Left ventricle myocardium inferior (tissue), 1 donor: ENCODE results near the gene WNT3. TPM values are rescaled to one million over a fixed set of nuclear protein-coding genes. Genes with fewer than 3 reads are reported as not detected.

ENCODE experiments used
- DNase-seq: peaks from one replicate; pipeline ENCODE4 v3.0.0-alpha.2; 2020
- H3K27ac ChIP-seq: fragments of 200-600 bp; replicated peaks from 2 replicates; pipeline ENCODE4 v1.8.0; 2021
- H3K27me3 ChIP-seq: fragments of 200-600 bp; 2 replicates; pipeline ENCODE4 v1.8.0; 2021; ENCODE audit warnings: low read depth
- H3K36me3 ChIP-seq: fragments of 200-600 bp; 2 replicates; pipeline ENCODE4 v1.8.0; 2021
- H3K4me1 ChIP-seq: fragments of 200-600 bp; 2 replicates; pipeline ENCODE4 v1.8.0; 2021
- H3K4me3 ChIP-seq: fragments of 200-600 bp; 2 replicates; pipeline ENCODE4 v1.8.0; 2021; ENCODE audit warnings: mild to moderate bottlenecking, moderate library complexity
- H3K9me3 ChIP-seq: fragments of 200-600 bp; replicated peaks from 2 replicates; pipeline ENCODE4 v1.8.0; 2021
- intact Hi-C: fragments of 100-400 bp; cut with micrococcal nuclease; formaldehyde crosslinking; loops from one replicate; pipeline ENCODE4 v1.11.0; 2022
- total RNA-seq: library from RNA; stranded (reverse); fragmentation: NEBNext Ultra II Directional; extraction: Animal tissue kit (Norgen Biotek cat#: 25700); gene quantifications from one replicate; pipeline ENCODE4 v1.2.1, GENCODE V29; 2021
- TF ChIP-seq, protein P1 (sequence below): fragments of 200-600 bp; IDR thresholded peaks from 2 replicates; pipeline ENCODE4 v1.8.0; 2021; ENCODE audit warnings: antibody characterized with exemption, mild to moderate bottlenecking, borderline replicate concordance
- donor health status: DM: no; HTN: yes; CAD: no; lungs with severe emphysema.

Gene WNT3
- total RNA-seq, 1 donor from 2014 or later, result 0.96 TPM

DNA sequence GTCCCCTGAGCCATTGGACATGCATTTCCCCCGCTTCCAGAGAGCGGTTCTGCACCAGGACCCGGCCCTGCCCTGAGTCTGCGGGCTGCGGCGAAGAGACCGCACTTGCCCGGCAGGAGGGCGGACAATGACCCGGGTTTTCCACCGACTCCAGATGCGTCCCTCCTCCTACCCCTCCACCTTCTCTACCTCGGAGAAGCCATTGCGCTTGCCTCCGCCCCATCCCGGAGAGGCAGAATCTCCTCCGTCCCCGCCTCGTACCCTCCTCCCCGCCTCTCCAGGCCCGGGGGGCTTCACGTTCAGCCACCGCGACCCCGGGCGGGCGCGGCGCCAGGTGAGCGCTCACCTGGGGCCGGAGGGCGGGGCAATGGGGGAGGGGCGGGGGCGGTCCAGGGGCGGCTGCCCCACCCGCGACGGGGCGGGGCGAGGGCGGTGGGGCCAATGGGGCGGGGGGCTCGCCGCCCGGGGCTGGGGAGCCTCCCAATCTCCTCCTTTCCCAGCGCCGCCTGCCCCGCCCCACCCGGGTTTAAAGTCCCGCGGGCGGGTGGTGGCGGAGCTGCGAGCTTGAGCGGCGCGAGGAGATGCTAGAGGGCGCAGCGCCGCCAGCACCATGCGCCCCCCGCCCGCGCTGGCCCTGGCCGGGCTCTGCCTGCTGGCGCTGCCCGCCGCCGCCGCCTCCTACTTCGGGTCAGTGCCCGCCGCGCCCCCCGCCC is 32.7 kb upstream of the WNT3 start, which contains the start of gene WNT9B:
TSS of gene WNT9B (plus strand) at position 555 of the 713 bp plus-strand sequence. CDS start at position 611, 56 bp downstream.
- intact Hi-C loops, result no loop called here
- Histone ChIP-seq H3K36me3 (no peaks in the 10 kb centered on the region), H3K4me3 (peak within 1 kb of the TSS; percentile 64), H3K27ac (no peak within 1 kb of the TSS), H3K9me3 (no peaks in the 10 kb centered on the region), H3K4me1 (peaks cover 13% of the 10 kb centered on the region), H3K27me3 (peaks cover 86% of the 10 kb centered on the region)
- no peak for DNase-seq
- TF ChIP-seq, protein P1, sequence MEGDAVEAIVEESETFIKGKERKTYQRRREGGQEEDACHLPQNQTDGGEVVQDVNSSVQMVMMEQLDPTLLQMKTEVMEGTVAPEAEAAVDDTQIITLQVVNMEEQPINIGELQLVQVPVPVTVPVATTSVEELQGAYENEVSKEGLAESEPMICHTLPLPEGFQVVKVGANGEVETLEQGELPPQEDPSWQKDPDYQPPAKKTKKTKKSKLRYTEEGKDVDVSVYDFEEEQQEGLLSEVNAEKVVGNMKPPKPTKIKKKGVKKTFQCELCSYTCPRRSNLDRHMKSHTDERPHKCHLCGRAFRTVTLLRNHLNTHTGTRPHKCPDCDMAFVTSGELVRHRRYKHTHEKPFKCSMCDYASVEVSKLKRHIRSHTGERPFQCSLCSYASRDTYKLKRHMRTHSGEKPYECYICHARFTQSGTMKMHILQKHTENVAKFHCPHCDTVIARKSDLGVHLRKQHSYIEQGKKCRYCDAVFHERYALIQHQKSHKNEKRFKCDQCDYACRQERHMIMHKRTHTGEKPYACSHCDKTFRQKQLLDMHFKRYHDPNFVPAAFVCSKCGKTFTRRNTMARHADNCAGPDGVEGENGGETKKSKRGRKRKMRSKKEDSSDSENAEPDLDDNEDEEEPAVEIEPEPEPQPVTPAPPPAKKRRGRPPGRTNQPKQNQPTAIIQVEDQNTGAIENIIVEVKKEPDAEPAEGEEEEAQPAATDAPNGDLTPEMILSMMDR, result no peak

- H3K27me3 ChIP-seq, result peaks cover 90% of the 10 kb centered on the region
- no peak for DNase-seq
- H3K4me1 ChIP-seq, result peaks cover 13% of the 10 kb centered on the region
- no peaks in the 10 kb centered on the region for H3K36me3 ChIP-seq
- H3K4me3 ChIP-seq, result peak overlapping the region; percentile 64
- TF ChIP-seq, protein P1, result no peak
- intact Hi-C loops, result no loop called here
- H3K9me3 ChIP-seq, result no peaks in the 10 kb centered on the region
- no peak overlapping the region for H3K27ac ChIP-seq
Measured at GRCh38 chr17:46850688-46851028, 32.2 kb upstream of the WNT3 start.

DNA sequence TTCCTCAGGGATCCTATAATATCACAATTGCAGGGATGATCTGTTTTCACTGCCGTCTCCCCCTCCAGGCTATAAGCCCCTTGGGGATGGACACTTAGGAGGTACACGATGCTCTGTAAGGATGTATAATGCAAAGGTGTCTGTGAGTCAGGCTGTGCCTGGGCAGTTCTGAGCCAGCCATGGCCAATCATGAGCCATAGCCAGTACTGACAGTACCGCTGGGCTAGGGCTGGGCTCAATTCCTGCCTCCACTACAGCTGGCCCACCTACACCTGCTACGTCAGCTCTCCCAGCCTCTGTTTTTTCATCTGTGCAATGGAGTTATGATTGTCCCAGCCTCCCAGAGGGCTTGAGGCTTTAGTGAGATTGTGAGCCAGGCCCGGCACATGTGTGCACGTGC is 30.0 kb upstream of the WNT3 start:
- Histone ChIP-seq H3K27ac (no peak overlapping the region), H3K27me3 (peaks cover 79% of the 10 kb centered on the region), H3K4me1 (peaks cover 13% of the 10 kb centered on the region), H3K9me3 (peaks cover under 1% of the 10 kb centered on the region), H3K36me3 (no peaks in the 10 kb centered on the region), H3K4me3 (no peak overlapping the region)
- intact Hi-C loops, result no loop called here
- no peak for DNase-seq
- TF ChIP-seq, protein P1, result no peak

- no peak overlapping the region for H3K27ac ChIP-seq
- intact Hi-C loops, result no loop called here
- H3K4me1 ChIP-seq, result peaks cover 13% of the 10 kb centered on the region
- peaks cover 74% of the 10 kb centered on the region for H3K27me3 ChIP-seq
- H3K9me3 ChIP-seq, result peaks cover 10% of the 10 kb centered on the region
- no peak for DNase-seq
- TF ChIP-seq, protein P1, result no peak
- H3K36me3 ChIP-seq, result no peaks in the 10 kb centered on the region
- no peak overlapping the region for H3K4me3 ChIP-seq
Measured at GRCh38 chr17:46847204-46848191, 29.0 kb upstream of the WNT3 start.

DNA sequence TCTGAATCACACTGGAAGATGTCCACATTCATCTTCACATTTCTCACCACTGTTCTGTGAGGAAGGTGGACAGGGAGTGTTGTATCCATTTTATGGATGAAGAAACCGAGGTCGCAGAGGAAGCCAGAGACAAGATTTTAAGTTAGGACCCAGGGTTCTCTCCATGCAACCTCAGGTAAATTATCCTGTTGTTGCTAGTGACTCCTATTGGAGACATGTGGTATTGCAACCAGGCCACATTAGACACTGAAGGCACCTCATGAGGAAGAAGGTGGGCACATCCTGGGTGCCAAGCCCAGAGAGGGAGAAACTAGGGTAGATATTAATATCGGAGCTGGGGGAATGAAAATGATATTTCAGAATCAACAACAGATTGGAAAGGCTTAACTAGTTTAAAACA is 24.3 kb upstream of the WNT3 start:
- H3K27ac ChIP-seq, result no peak overlapping the region
- DNase-seq, result no peak
- peaks cover 70% of the 10 kb centered on the region for H3K27me3 ChIP-seq
- H3K4me1 ChIP-seq, result peaks cover 7% of the 10 kb centered on the region
- TF ChIP-seq, protein P1, result peak; percentile 35
- H3K36me3 ChIP-seq, result no peaks in the 10 kb centered on the region
- intact Hi-C loops, result no loop called here
- peaks cover 10% of the 10 kb centered on the region for H3K9me3 ChIP-seq
- H3K4me3 ChIP-seq, result no peak overlapping the region
